K562 (cell line): ENCODE measurements around the gene ATF4.

ENCODE experiments used
- C11orf30 ChIP-seq: fragments of 450-650 bp; IDR thresholded peaks from 2 replicates; pipeline ENCODE4 v1.6.1; 2016; ENCODE audit warnings: low read depth, mild to moderate bottlenecking
- CTCF ChIP-seq, 3 experiments: IDR thresholded peaks in 2 of 3; conservative IDR thresholded peaks in 1 of 3; 2 replicates each; pipeline ENCODE4 v1.5.1; 2011 to 2012; ENCODE audit warnings: low read length in 3 of 3, mild to moderate bottlenecking in 3 of 3, control low read depth in 2 of 3, improper control_type of control experiment in 1 of 3, inconsistent platforms in 1 of 3, low read depth in 1 of 3, mixed read lengths in 1 of 3, moderate library complexity in 1 of 3; ENCODE audit not compliant: insufficient read depth in 2 of 3
- EZH2 ChIP-seq: IDR thresholded peaks from 2 replicates; pipeline ENCODE4 v1.6.1; 2012; ENCODE audit warnings: low read depth, mild to moderate bottlenecking, inconsistent platforms, low read length, borderline replicate concordance
- MEF2D ChIP-seq: conservative IDR thresholded peaks from 2 replicates; pipeline ENCODE4 v1.6.1; 2016; ENCODE audit warnings: low read depth, missing genetic modification characterization, missing compliant biosample characterization
- POLR2A ChIP-seq: fragments of 450-650 bp; conservative IDR thresholded peaks from 2 replicates; pipeline ENCODE4 v1.6.1; 2016

GRCh38 chr22:39570665-39571064 lies 50.3 kb downstream of the ATF4 start, which contains the start of gene CACNA1I:
- TF ChIP-seq CTCF (IDR thresholded peaks at IDR 0.05 in 2 of 3, conservative IDR thresholded peaks at IDR 0.05 in 1 of 3; ENCODE audit: insufficient read depth in 2 of 3, low read depth in 1 of 3, low read length in 3 of 3) (no peak), MEF2D (no peak), C11orf30 (no peak), POLR2A (no peak), EZH2 (no peak)
